HCT116 (cell line): ENCODE data around the gene FHOD3. TPM values are rescaled to one million over a fixed set of nuclear protein-coding genes. Genes with fewer than 3 reads are reported as not detected.

Source experiments
- ATAC-seq: fragments of 200-7000 bp; cut with Tn5 transposase; 2 replicates; pipeline ENCODE4 v1.9.1; 2020; ENCODE audit warnings: mild to moderate bottlenecking, moderate library complexity
- BruUV-seq: library from RNA; stranded (reverse); fragments of 400-500 nt; replicated peaks from 2 replicates; lab custom pipeline; 2021; lab: Mats Ljungman, UMichigan
- CTCF ChIA-PET: fragments of 300-600 bp; sonication (Branson Sonifier 250); formaldehyde crosslinking; loops from one replicate; lab custom pipeline; 2021; ENCODE audit warnings: antibody characterized with exemption; lab: Charles Lee
- POLR2A ChIA-PET: fragments of 300-600, 350-600 bp; sonication (Branson Sonifier 250); formaldehyde crosslinking; loops from one replicate; lab custom pipeline; 2021; ENCODE audit warnings: antibody characterized with exemption; lab: Charles Lee
- RAD21 ChIA-PET, 2 experiments: fragments of 300-600 bp; sonication (Branson Sonifier 250); formaldehyde crosslinking; loops; one replicate each; lab custom pipeline; 2023; ENCODE audit warnings: low total read pairs in 2 of 2; ENCODE audit not compliant: uncharacterized antibody in 2 of 2, unreplicated experiment in 2 of 2, low non-redundant PET in 1 of 2; lab: Charles Lee
- DNase-seq: peaks from one replicate; pipeline ENCODE4 v3.0.0-alpha.2; 2010; ENCODE audit warnings: low read depth, low spot score
- H2AFZ ChIP-seq: fragments of 200-600 bp; shearing (Covaris generic), sonication (generic); 2 replicates; pipeline ENCODE4 v1.6.1; 2017; ENCODE audit warnings: low read depth, mixed run types, mixed read lengths, antibody characterized with exemption, low read length; ENCODE audit not compliant: poor library complexity, severe bottlenecking
- H3K27ac ChIP-seq: 2 replicates; pipeline ENCODE4 v1.5.1; 2012; ENCODE audit warnings: low read depth, low read length
- H3K27me3 ChIP-seq: fragments of 200-600 bp; sonication (generic); 2 replicates; pipeline ENCODE4 v1.6.1; 2016; ENCODE audit warnings: mixed run types, low read length, mixed read lengths; ENCODE audit not compliant: insufficient read depth
- H3K36me3 ChIP-seq, 2 experiments: fragments of 200-500 bp in 1 of 2; fragments of 200-600 bp in 1 of 2; sonication (Bioruptor generic) in 1 of 2; sonication (generic) in 1 of 2; 2 replicates each; pipeline versions ENCODE4 v1.5.1 to v1.6.1; 2014 to 2016; ENCODE audit warnings: low read length in 2 of 2, inconsistent platforms in 1 of 2, mixed read lengths in 1 of 2, mixed run types in 1 of 2; ENCODE audit not compliant: insufficient read depth in 2 of 2, control insufficient read depth in 1 of 2
- H3K4me1 ChIP-seq, 2 experiments: fragments of 200-600 bp in 1 of 2; sonication (generic) in 1 of 2; 2 replicates each; pipeline versions ENCODE4 v1.5.1 to v1.6.1; 2012 to 2017; ENCODE audit warnings: low read length in 2 of 2, inconsistent platforms in 1 of 2, mild to moderate bottlenecking in 1 of 2, mixed read lengths in 1 of 2, mixed run types in 1 of 2, moderate library complexity in 1 of 2; ENCODE audit not compliant: insufficient read depth in 2 of 2, control insufficient read depth in 1 of 2
- H3K4me2 ChIP-seq: fragments of 200-600 bp; sonication (generic); 2 replicates; pipeline ENCODE4 v1.6.1; 2017; ENCODE audit warnings: mixed run types, low read length, mixed read lengths
- H3K4me3 ChIP-seq, 2 experiments: fragments of 200-600 bp in 1 of 2; sonication (generic) in 1 of 2; replicated peaks in 1 of 2; 2 replicates each; pipeline ENCODE4 v1.5.1; 2011 to 2016; ENCODE audit warnings: low read length in 2 of 2, control low read depth in 1 of 2, low read depth in 1 of 2, mild to moderate bottlenecking in 1 of 2, mixed read lengths in 1 of 2, mixed run types in 1 of 2
- H3K79me2 ChIP-seq: fragments of 200-600 bp; sonication (generic); 2 replicates; pipeline ENCODE4 v1.6.1; 2017; ENCODE audit warnings: mild to moderate bottlenecking, mixed run types, low read length, moderate library complexity, mixed read lengths; ENCODE audit not compliant: insufficient read depth
- H3K9ac ChIP-seq: fragments of 200-600 bp; sonication (generic); 2 replicates; pipeline ENCODE4 v1.6.1; 2016; ENCODE audit warnings: low read length, mixed read lengths
- H3K9me2 ChIP-seq: fragments of 200-600 bp; sonication (generic), shearing (Covaris generic); 2 replicates; pipeline ENCODE4 v1.6.1; 2017; ENCODE audit warnings: mixed run types, mild to moderate bottlenecking, moderate library complexity; ENCODE audit not compliant: insufficient read depth
- H3K9me3 ChIP-seq, 2 experiments: fragments of 200-500 bp in 1 of 2; fragments of 200-600 bp in 1 of 2; sonication (Bioruptor generic) in 1 of 2; sonication (generic) in 1 of 2; 2 replicates each; pipeline ENCODE4 v1.6.1; 2014 to 2017; ENCODE audit warnings: low read length in 2 of 2, mixed read lengths in 2 of 2, inconsistent platforms in 1 of 2, low read depth in 1 of 2, mild to moderate bottlenecking in 1 of 2, mixed run types in 1 of 2, moderate library complexity in 1 of 2; ENCODE audit not compliant: control insufficient read depth in 1 of 2, insufficient read depth in 1 of 2
- H4K20me1 ChIP-seq: fragments of 200-600 bp; sonication (generic), shearing (Covaris generic); 2 replicates; pipeline ENCODE4 v1.6.1; 2017; ENCODE audit warnings: mixed run types, mild to moderate bottlenecking, moderate library complexity; ENCODE audit not compliant: insufficient read depth
- CBX3 ChIP-seq: IDR thresholded peaks from 2 replicates; pipeline ENCODE4 v1.6.1; 2012; ENCODE audit warnings: low read depth
- CEBPB ChIP-seq: IDR thresholded peaks from 2 replicates; pipeline ENCODE4 v1.6.1; 2012; ENCODE audit warnings: low read depth
- EGR1 ChIP-seq: IDR thresholded peaks from 2 replicates; pipeline ENCODE4 v1.6.1; 2012; ENCODE audit warnings: low read depth
- EZH2 ChIP-seq: fragments of 200-600 bp; sonication (generic); IDR thresholded peaks from 2 replicates; pipeline ENCODE4 v1.6.1; 2017; ENCODE audit warnings: antibody characterized with exemption, mixed run types
- EZH2phosphoT487 ChIP-seq: fragments of 200-600 bp; IDR thresholded peaks from 2 replicates; pipeline ENCODE4 v1.6.1; 2018; ENCODE audit warnings: antibody characterized with exemption, borderline replicate concordance
- FOSL1 ChIP-seq: IDR thresholded peaks from 2 replicates; pipeline ENCODE4 v1.6.1; 2012; ENCODE audit warnings: low read depth
- JUND ChIP-seq: IDR thresholded peaks from 2 replicates; pipeline ENCODE4 v1.6.1; 2012
- POLR2AphosphoS5 ChIP-seq: IDR thresholded peaks from 2 replicates; pipeline ENCODE4 v1.6.1; 2011; ENCODE audit warnings: mild to moderate bottlenecking, low read depth, low read length, moderate library complexity
- RAD21 ChIP-seq: IDR thresholded peaks from 2 replicates; pipeline ENCODE4 v1.6.1; 2012; ENCODE audit warnings: low read depth, mild to moderate bottlenecking
- SIN3A ChIP-seq: IDR thresholded peaks from 2 replicates; pipeline ENCODE4 v1.6.1; 2012; ENCODE audit warnings: low read depth
- SP1 ChIP-seq: IDR thresholded peaks from 2 replicates; pipeline ENCODE4 v1.6.1; 2012; ENCODE audit warnings: low read depth
- SRF ChIP-seq: IDR thresholded peaks from 2 replicates; pipeline ENCODE4 v1.6.1; 2012; ENCODE audit warnings: low read depth
- TCF7L2 ChIP-seq: IDR thresholded peaks from 2 replicates; pipeline ENCODE4 v1.7.0; 2011; ENCODE audit warnings: borderline replicate concordance, inconsistent platforms; ENCODE audit not compliant: insufficient read depth, insufficient read length; ENCODE audit errors: extremely low read depth
- ZFX ChIP-seq: fragments of 450-650 bp; IDR thresholded peaks from 2 replicates; pipeline ENCODE4 v1.6.1; 2017
- ZNF274 ChIP-seq: fragments of 200-500 bp; sonication (Bioruptor generic); IDR thresholded peaks from 2 replicates; pipeline ENCODE4 v1.6.1; 2014; ENCODE audit warnings: mild to moderate bottlenecking, low read depth, low read length, inconsistent platforms
- intact Hi-C: fragments of 100-400 bp; cut with micrococcal nuclease; formaldehyde crosslinking; loops from 2 replicates; pipeline ENCODE4 v1.10.0; 2022
- total RNA-seq: library from RNA; stranded (reverse); gene quantifications from one replicate; pipeline ENCODE4 v1.2.1, GENCODE V29; 2021; ENCODE audit not compliant: unreplicated experiment
- TF ChIP-seq, protein P1 (sequence below): IDR thresholded peaks from 2 replicates; pipeline ENCODE4 v1.6.1; 2011; ENCODE audit warnings: mild to moderate bottlenecking, low read length, moderate library complexity; ENCODE audit not compliant: insufficient replicate concordance; ENCODE audit errors: extremely low read depth

Gene FHOD3
- total RNA-seq, 1 experiment from 2014 or later, result 4.0 TPM

DNA sequence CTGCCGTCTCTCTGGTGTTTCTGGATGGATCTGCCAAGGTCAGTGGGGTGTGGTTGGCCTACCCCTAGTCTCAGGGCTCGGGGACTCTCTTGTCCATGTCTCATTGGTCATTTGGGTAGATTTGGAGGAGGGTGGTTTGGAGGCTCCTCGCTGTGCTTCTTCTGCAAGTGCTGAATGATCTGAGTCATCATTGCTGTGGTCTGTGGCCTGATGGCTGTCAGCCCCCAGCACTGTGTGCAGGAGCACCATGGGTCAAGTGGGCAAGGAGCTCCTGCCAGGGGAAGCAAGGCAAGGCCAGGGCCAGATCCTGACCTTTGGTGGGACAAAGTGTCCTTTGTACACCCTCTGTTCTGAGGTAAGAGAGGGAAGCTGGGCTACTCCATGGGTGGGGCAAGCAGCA, 221.8 kb downstream of the FHOD3 start:
- H3K27me3 ChIP-seq, result no peaks in the 10 kb centered on the region
- no peak overlapping the region for H3K9ac ChIP-seq
- ATAC-seq, result no peak
- DNase-seq, result no peak
- ChIA-PET POLR2A (no interaction called here), RAD21 (no interaction called here), CTCF (no interaction called here)
- TF ChIP-seq EGR1 (no peak), SRF (no peak), CBX3 (no peak), EZH2phosphoT487 (no peak), SIN3A (no peak), ZFX (no peak), POLR2AphosphoS5 (no peak), JUND (no peak), EZH2 (no peak)
- TF ChIP-seq, protein P1, sequence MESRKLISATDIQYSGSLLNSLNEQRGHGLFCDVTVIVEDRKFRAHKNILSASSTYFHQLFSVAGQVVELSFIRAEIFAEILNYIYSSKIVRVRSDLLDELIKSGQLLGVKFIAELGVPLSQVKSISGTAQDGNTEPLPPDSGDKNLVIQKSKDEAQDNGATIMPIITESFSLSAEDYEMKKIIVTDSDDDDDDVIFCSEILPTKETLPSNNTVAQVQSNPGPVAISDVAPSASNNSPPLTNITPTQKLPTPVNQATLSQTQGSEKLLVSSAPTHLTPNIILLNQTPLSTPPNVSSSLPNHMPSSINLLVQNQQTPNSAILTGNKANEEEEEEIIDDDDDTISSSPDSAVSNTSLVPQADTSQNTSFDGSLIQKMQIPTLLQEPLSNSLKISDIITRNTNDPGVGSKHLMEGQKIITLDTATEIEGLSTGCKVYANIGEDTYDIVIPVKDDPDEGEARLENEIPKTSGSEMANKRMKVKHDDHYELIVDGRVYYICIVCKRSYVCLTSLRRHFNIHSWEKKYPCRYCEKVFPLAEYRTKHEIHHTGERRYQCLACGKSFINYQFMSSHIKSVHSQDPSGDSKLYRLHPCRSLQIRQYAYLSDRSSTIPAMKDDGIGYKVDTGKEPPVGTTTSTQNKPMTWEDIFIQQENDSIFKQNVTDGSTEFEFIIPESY, result no peak
- no peaks in the 10 kb centered on the region for H3K36me3 ChIP-seq
- no TSS peak for BruUV-seq
- no peaks in the 10 kb centered on the region for H3K9me3 ChIP-seq
- H3K4me3 ChIP-seq, result no peak overlapping the region
- no peaks in the 10 kb centered on the region for H3K79me2 ChIP-seq
- intact Hi-C loops, result no loop called here
- H3K27ac ChIP-seq, result no peak overlapping the region
- no peak overlapping the region for H3K4me2 ChIP-seq
- H4K20me1 ChIP-seq, result no peaks in the 10 kb centered on the region
- no peaks in the 10 kb centered on the region for H3K4me1 ChIP-seq
- no peaks in the 10 kb centered on the region for H3K9me2 ChIP-seq
- no peak overlapping the region for H2AFZ ChIP-seq

DNA sequence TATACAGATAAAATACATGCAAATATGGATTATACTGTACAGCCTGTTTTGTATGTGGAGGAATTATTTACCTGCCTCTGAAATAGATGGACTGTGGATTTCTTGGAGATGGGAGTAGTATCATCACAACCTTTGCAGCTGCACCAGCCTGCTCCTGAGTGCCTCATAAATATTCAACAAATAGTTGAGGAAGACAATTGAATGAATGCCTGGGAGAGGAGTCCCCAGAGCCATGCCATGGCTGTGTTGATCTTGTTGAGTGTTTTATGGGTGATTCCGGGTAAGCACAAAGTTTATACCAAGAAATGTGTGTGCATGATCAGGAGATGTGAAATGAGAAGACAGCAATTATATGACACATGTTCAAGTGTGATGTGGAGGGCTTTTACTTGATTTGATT, 225.0 kb downstream of the FHOD3 start:
- ChIA-PET RAD21 (no interaction called here), CTCF (no interaction called here), POLR2A (no interaction called here)
- ATAC-seq (no peak), DNase-seq (no peak)
- Histone ChIP-seq H3K9me3 (no peaks in the 10 kb centered on the region), H3K9ac (no peak overlapping the region), H3K79me2 (no peaks in the 10 kb centered on the region), H3K4me1 (peaks cover 2% of the 10 kb centered on the region in 2 experiments; a peak in 2 of 4 replicates), H4K20me1 (no peaks in the 10 kb centered on the region), H3K4me2 (no peak overlapping the region), H3K27me3 (no peaks in the 10 kb centered on the region), H3K27ac (no peak overlapping the region), H3K4me3 (no peak overlapping the region), H3K9me2 (no peaks in the 10 kb centered on the region), H3K36me3 (no peaks in the 10 kb centered on the region; a peak in 1 of 4 replicates), H2AFZ (no peak overlapping the region)
- BruUV-seq, result no TSS peak
- intact Hi-C loops, result no loop called here
- TF ChIP-seq RAD21 (no peak), ZNF274 (no peak), FOSL1 (no peak), SP1 (no peak), CEBPB (no peak), TCF7L2 (no peak), EZH2 (no peak)
- TF ChIP-seq, protein P1, result no peak
